Measurements from ENCODE around the gene SNRNP200.

The SNRNP200 gene

GRCh38 chr2:96240341-96241038, 64.9 kb downstream of the SNRNP200 start:
- H3K27ac Mint-ChIP-seq, result peak overlapping the region; percentile 93
- H3K4me1 Mint-ChIP-seq, result peaks cover 36% of the 10 kb centered on the region
- no peak for ATAC-seq
- no peaks in the 10 kb centered on the region for H3K9me3 Mint-ChIP-seq
- H3K4me3 Mint-ChIP-seq, result no peak overlapping the region
- H3K27me3 Mint-ChIP-seq, result no peaks in the 10 kb centered on the region
- peaks cover 3% of the 10 kb centered on the region for H3K36me3 Mint-ChIP-seq (ENCODE audit: low read depth)
- DNase-seq, result no peak

- Mint-ChIP-seq H3K4me1 (peaks cover 32% of the 10 kb centered on the region), H3K9me3 (no peaks in the 10 kb centered on the region), H3K27me3 (no peaks in the 10 kb centered on the region), H3K36me3 (ENCODE audit: low read depth) (peaks cover 2% of the 10 kb centered on the region), H3K27ac (no peak overlapping the region), H3K4me3 (no peak overlapping the region)
- DNase-seq (no peak), ATAC-seq (no peak)
Observed at GRCh38 chr2:96239745-96240264, 65.5 kb downstream of the SNRNP200 start.

DNA sequence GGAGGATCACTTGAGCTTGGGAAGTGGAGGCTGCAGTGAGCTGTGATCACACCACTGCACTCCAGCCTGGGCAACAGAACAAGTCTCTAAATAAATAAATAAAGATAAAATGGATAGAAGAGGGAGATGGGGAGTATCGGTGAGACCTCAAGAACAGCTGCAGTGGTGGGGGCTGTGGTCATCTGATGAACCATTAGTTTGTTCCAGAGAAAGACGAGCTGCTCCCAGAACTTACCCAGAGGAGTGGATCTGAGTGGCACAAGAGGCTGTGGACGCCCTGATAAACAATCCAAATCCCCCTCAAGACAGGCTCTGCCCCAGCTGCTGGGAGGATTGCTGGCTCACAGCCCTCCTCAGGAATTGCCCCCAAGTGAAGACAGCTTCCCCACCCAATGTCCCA, 66.3 kb downstream of the SNRNP200 start:
- H3K27ac Mint-ChIP-seq, result no peak overlapping the region
- DNase-seq (no peak), ATAC-seq (no peak)
- H3K27me3 Mint-ChIP-seq, result no peaks in the 10 kb centered on the region
- H3K4me3 Mint-ChIP-seq, result no peak overlapping the region
- H3K36me3 Mint-ChIP-seq (ENCODE audit: low read depth), result no peaks in the 10 kb centered on the region
- H3K4me1 Mint-ChIP-seq, result peaks cover 27% of the 10 kb centered on the region
- H3K9me3 Mint-ChIP-seq, result no peaks in the 10 kb centered on the region

GRCh38 chr2:96238266-96238665, 67.1 kb downstream of the SNRNP200 start:
- Mint-ChIP-seq H3K4me1 (peaks cover 29% of the 10 kb centered on the region), H3K36me3 (ENCODE audit: low read depth) (no peaks in the 10 kb centered on the region), H3K27me3 (no peaks in the 10 kb centered on the region), H3K4me3 (no peak overlapping the region), H3K27ac (no peak overlapping the region), H3K9me3 (no peaks in the 10 kb centered on the region)
- DNase-seq (no peak), ATAC-seq (no peak)

- H3K4me1 Mint-ChIP-seq, result peaks cover 16% of the 10 kb centered on the region
- H3K27ac Mint-ChIP-seq, result no peak overlapping the region
- H3K9me3 Mint-ChIP-seq, result no peaks in the 10 kb centered on the region
- DNase-seq (no peak), ATAC-seq (no peak)
- H3K36me3 Mint-ChIP-seq (ENCODE audit: low read depth), result no peaks in the 10 kb centered on the region
- H3K27me3 Mint-ChIP-seq, result no peaks in the 10 kb centered on the region
- H3K4me3 Mint-ChIP-seq, result no peak overlapping the region
Observed at GRCh38 chr2:96236882-96237281, 68.5 kb downstream of the SNRNP200 start.

GRCh38 chr2:96233880-96234316, 71.4 kb downstream of the SNRNP200 start:
- Mint-ChIP-seq H3K4me1 (peaks cover 2% of the 10 kb centered on the region), H3K27ac (no peak overlapping the region), H3K27me3 (no peaks in the 10 kb centered on the region), H3K36me3 (ENCODE audit: low read depth) (no peaks in the 10 kb centered on the region), H3K9me3 (no peaks in the 10 kb centered on the region), H3K4me3 (no peak overlapping the region)
- DNase-seq (no peak), ATAC-seq (no peak)

- no peak overlapping the region for H3K27ac Mint-ChIP-seq
Observed at GRCh38 chr2:96233436-96233835, 71.9 kb downstream of the SNRNP200 start.

GRCh38 chr2:96231316-96231715, 74.0 kb downstream of the SNRNP200 start:
- Mint-ChIP-seq H3K27me3 (no peaks in the 10 kb centered on the region), H3K4me3 (no peak overlapping the region), H3K4me1 (peaks cover 2% of the 10 kb centered on the region), H3K27ac (no peak overlapping the region), H3K9me3 (no peaks in the 10 kb centered on the region), H3K36me3 (ENCODE audit: low read depth) (no peaks in the 10 kb centered on the region)
- no peak for DNase-seq
- ATAC-seq, result no peak

More at GRCh38 chr2:96233436-96233835, 71.9 kb downstream of the SNRNP200 start:
- Mint-ChIP-seq H3K4me3 (no peak overlapping the region), H3K4me1 (peaks cover 2% of the 10 kb centered on the region), H3K9me3 (no peaks in the 10 kb centered on the region), H3K36me3 (ENCODE audit: low read depth) (no peaks in the 10 kb centered on the region), H3K27me3 (no peaks in the 10 kb centered on the region)
- DNase-seq (no peak), ATAC-seq (no peak)

DNA sequence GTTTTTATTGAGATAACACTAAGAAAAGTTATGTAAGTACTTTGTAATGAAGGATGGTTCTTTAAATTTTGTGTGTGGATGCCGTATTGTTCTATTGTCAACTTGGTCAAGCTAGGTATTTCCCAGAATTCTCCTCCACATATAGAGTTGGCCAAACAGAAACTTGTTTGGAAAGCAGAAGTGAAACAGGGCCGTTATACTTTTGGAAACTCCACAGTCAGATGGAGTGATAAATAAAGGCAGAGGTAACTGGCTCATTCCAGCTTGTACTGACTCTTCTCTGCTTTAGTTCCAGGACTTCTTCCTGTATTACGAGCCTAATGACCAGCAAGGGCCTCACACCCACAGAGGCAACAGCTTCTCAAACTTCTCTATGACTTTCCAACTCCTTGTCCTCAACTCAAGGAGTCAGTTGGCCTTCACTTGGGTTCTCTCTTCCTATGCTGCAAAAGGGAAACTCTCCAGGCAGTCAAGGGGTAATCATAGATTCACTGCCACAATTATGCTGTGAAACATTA, 80.3 kb downstream of the SNRNP200 start:
- DNase-seq (no peak), ATAC-seq (peak; percentile 24)

More for the DNA sequence above, 80.3 kb downstream of the SNRNP200 start:
- H3K9me3 Mint-ChIP-seq, result no peaks in the 10 kb centered on the region
- H3K4me1 Mint-ChIP-seq, result peaks cover 9% of the 10 kb centered on the region
- H3K27me3 Mint-ChIP-seq, result no peaks in the 10 kb centered on the region
- no peak overlapping the region for H3K4me3 Mint-ChIP-seq
- peak overlapping the region; percentile 39 for H3K27ac Mint-ChIP-seq
- no peaks in the 10 kb centered on the region for H3K36me3 Mint-ChIP-seq (ENCODE audit: low read depth)
